HEK293 (cell line): ENCODE measurements around the gene PRSS16.
A peak's percentile ranks its signal among the peaks of the same experiment; 100 is the strongest.

Experiments
- CTCF ChIP-seq: fragments of 450-650 bp; formaldehyde crosslinking; IDR thresholded peaks from 2 replicates; pipeline ENCODE4 v1.5.1; 2016; ENCODE audit warnings: missing biosample characterization, missing genetic modification characterization
- ELK4 ChIP-seq: IDR thresholded peaks from 2 replicates; pipeline ENCODE4 v1.6.1; 2011; ENCODE audit warnings: mild to moderate bottlenecking, low read depth, low read length, borderline replicate concordance
- KLF1 ChIP-seq: fragments of 450-650 bp; formaldehyde crosslinking; IDR thresholded peaks from 2 replicates; pipeline ENCODE4 v1.5.1; 2016; ENCODE audit warnings: missing biosample characterization, missing genetic modification characterization
- KLF7 ChIP-seq: fragments of 450-650 bp; formaldehyde crosslinking; IDR thresholded peaks from 2 replicates; pipeline ENCODE4 v1.5.1; 2016; ENCODE audit warnings: missing biosample characterization, missing genetic modification characterization, borderline replicate concordance
- SETDB1 ChIP-seq: IDR thresholded peaks from one replicate; pipeline ENCODE4 v1.6.1; 2017; ENCODE audit warnings: mild to moderate bottlenecking, low read length, moderate library complexity, mixed read lengths; ENCODE audit not compliant: insufficient read length
- SP2 ChIP-seq: fragments of 450-650 bp; formaldehyde crosslinking; IDR thresholded peaks from 2 replicates; pipeline ENCODE4 v1.5.1; 2016; ENCODE audit warnings: missing biosample characterization, missing genetic modification characterization
- ZBTB48 ChIP-seq: fragments of 450-650 bp; formaldehyde crosslinking; IDR thresholded peaks from 2 replicates; pipeline ENCODE4 v1.5.1; 2016; ENCODE audit warnings: missing biosample characterization, missing genetic modification characterization
- ZNF248 ChIP-seq: fragments of 450-650 bp; formaldehyde crosslinking; IDR thresholded peaks from 2 replicates; pipeline ENCODE4 v1.5.1; 2017; ENCODE audit warnings: missing biosample characterization, missing genetic modification characterization
- ZNF707 ChIP-seq: fragments of 450-650 bp; formaldehyde crosslinking; IDR thresholded peaks from 2 replicates; pipeline ENCODE4 v1.5.1; 2016; ENCODE audit warnings: missing biosample characterization, missing genetic modification characterization
- ZNF830 ChIP-seq: fragments of 450-650 bp; IDR thresholded peaks from 2 replicates; pipeline ENCODE4 v1.5.0; 2018; ENCODE audit warnings: missing biosample characterization, missing genetic modification characterization, low read depth, mild to moderate bottlenecking, moderate library complexity
- TF ChIP-seq, protein P1 (sequence below): fragments of 450-650 bp; formaldehyde crosslinking; IDR thresholded peaks from 2 replicates; pipeline ENCODE4 v1.5.1; 2016; ENCODE audit warnings: missing biosample characterization, missing genetic modification characterization

DNA sequence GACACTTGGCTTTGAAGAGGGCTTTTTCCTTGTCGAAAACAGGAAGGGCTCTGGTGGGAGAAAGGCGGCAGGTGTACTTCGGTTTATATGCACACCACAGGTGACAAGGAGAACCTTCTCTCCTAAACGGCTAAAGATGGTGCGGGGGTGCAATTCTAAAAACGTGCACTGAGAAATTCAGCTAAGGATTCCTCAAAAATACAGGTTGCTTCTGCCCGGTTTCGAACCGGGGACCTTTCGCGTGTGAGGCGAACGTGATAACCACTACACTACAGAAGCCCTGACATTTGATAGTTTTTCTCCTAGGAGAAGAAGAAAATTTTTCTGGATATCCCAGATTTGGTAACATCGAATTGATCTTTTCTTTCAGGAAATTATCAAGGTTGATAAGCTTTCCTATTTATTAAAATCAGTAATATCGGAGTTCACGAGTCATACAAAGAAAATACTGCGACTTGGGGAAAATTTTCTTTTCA lies 32.6 kb downstream of the PRSS16 start:
- TF ChIP-seq ZBTB48 (peak; percentile 94), CTCF (tag by site-specific recombination) (no peak), KLF7 (tag by site-specific recombination) (no peak), ZNF830 (tag by site-specific recombination) (no peak), SETDB1 (no peak), SP2 (tag by site-specific recombination) (no peak), KLF1 (tag by site-specific recombination) (no peak), ZNF248 (tag by site-specific recombination) (no peak), ZNF707 (tag by site-specific recombination) (no peak), ELK4 (no peak)
- TF ChIP-seq, protein P1, sequence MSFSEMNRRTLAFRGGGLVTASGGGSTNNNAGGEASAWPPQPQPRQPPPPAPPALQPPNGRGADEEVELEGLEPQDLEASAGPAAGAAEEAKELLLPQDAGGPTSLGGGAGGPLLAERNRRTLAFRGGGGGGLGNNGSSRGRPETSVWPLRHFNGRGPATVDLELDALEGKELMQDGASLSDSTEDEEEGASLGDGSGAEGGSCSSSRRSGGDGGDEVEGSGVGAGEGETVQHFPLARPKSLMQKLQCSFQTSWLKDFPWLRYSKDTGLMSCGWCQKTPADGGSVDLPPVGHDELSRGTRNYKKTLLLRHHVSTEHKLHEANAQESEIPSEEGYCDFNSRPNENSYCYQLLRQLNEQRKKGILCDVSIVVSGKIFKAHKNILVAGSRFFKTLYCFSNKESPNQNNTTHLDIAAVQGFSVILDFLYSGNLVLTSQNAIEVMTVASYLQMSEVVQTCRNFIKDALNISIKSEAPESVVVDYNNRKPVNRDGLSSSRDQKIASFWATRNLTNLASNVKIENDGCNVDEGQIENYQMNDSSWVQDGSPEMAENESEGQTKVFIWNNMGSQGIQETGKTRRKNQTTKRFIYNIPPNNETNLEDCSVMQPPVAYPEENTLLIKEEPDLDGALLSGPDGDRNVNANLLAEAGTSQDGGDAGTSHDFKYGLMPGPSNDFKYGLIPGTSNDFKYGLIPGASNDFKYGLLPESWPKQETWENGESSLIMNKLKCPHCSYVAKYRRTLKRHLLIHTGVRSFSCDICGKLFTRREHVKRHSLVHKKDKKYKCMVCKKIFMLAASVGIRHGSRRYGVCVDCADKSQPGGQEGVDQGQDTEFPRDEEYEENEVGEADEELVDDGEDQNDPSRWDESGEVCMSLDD = no peak
